H9 (cell line): ENCODE measurements around the gene PLD2. TPM values are rescaled to one million over a fixed set of nuclear protein-coding genes. Genes with fewer than 3 reads are reported as not detected.
A peak's percentile ranks its signal among the peaks of the same experiment; 100 is the strongest.

ENCODE experiments used
- DNase-seq: peaks from one replicate; pipeline ENCODE4 v3.0.0-alpha.2; 2017
- H2AFZ ChIP-seq: one replicate; pipeline ENCODE4 v1.6.1; 2013; ENCODE audit warnings: mild to moderate bottlenecking, low read length, control low read depth, moderate library complexity
- H2AK5ac ChIP-seq: 2 replicates; pipeline ENCODE4 v1.6.1; 2013; ENCODE audit warnings: low read length, control low read depth, mixed read lengths; ENCODE audit not compliant: insufficient read length
- H2BK120ac ChIP-seq: one replicate; pipeline ENCODE4 v1.6.1; 2013; ENCODE audit warnings: low read depth, mild to moderate bottlenecking, low read length, control low read depth, inconsistent platforms; ENCODE audit not compliant: poor library complexity, severe bottlenecking
- H2BK12ac ChIP-seq: 2 replicates; pipeline ENCODE4 v1.6.1; 2013; ENCODE audit warnings: low read length, control low read depth, mixed read lengths, low read depth; ENCODE audit not compliant: insufficient read length
- H2BK15ac ChIP-seq: 2 replicates; pipeline ENCODE4 v1.6.1; 2013; ENCODE audit warnings: low read depth, low read length, control low read depth
- H2BK20ac ChIP-seq: one replicate; pipeline ENCODE4 v1.6.1; 2013; ENCODE audit warnings: low read depth, mild to moderate bottlenecking, low read length, control low read depth, inconsistent platforms; ENCODE audit not compliant: poor library complexity, severe bottlenecking
- H2BK5ac ChIP-seq: 2 replicates; pipeline ENCODE4 v1.6.1; 2013; ENCODE audit warnings: low read length, control low read depth, mixed read lengths; ENCODE audit not compliant: insufficient read length
- H3K14ac ChIP-seq: 2 replicates; pipeline ENCODE4 v1.6.1; 2013; ENCODE audit warnings: low read length, control low read depth; ENCODE audit not compliant: insufficient read depth
- H3K18ac ChIP-seq: 2 replicates; pipeline ENCODE4 v1.6.1; 2013; ENCODE audit warnings: low read depth, mild to moderate bottlenecking, mixed read lengths, low read length, control low read depth; ENCODE audit not compliant: insufficient read length
- H3K23ac ChIP-seq: 2 replicates; pipeline ENCODE4 v1.6.1; 2013; ENCODE audit warnings: low read length, control low read depth, mixed read lengths, low read depth; ENCODE audit not compliant: insufficient read length
- H3K23me2 ChIP-seq: 2 replicates; pipeline ENCODE4 v1.6.1; 2013; ENCODE audit warnings: low read depth, mild to moderate bottlenecking, mixed read lengths, low read length, control low read depth; ENCODE audit not compliant: insufficient read length, poor library complexity, severe bottlenecking
- H3K27ac ChIP-seq: 2 replicates; pipeline ENCODE4 v1.5.1; 2013; ENCODE audit warnings: low read length, control low read depth, mixed read lengths, low read depth; ENCODE audit not compliant: insufficient read length
- H3K27me3 ChIP-seq: 2 replicates; pipeline ENCODE4 v1.6.1; 2013; ENCODE audit warnings: low read length, control low read depth, inconsistent platforms; ENCODE audit not compliant: insufficient read depth
- H3K4ac ChIP-seq: 2 replicates; pipeline ENCODE4 v1.6.1; 2013; ENCODE audit warnings: low read depth, mild to moderate bottlenecking, control low read depth, inconsistent platforms, low read length, moderate library complexity
- H3K4me1 ChIP-seq: 2 replicates; pipeline ENCODE4 v1.6.1; 2013; ENCODE audit warnings: low read length, control low read depth, inconsistent platforms; ENCODE audit not compliant: insufficient read depth
- H3K4me2 ChIP-seq: 2 replicates; pipeline ENCODE4 v1.6.1; 2013; ENCODE audit warnings: low read length, control low read depth, mixed read lengths; ENCODE audit not compliant: insufficient read length, insufficient read depth
- H3K56ac ChIP-seq: 2 replicates; pipeline ENCODE4 v1.6.1; 2013; ENCODE audit warnings: low read depth, mild to moderate bottlenecking, mixed read lengths, low read length, control low read depth; ENCODE audit not compliant: insufficient read length
- H3K79me1 ChIP-seq: 2 replicates; pipeline ENCODE4 v1.6.1; 2013; ENCODE audit warnings: low read depth, mild to moderate bottlenecking, moderate library complexity, low read length, control low read depth, inconsistent platforms; ENCODE audit not compliant: insufficient read depth, poor library complexity, severe bottlenecking
- H3K79me2 ChIP-seq: 2 replicates; pipeline ENCODE4 v1.6.1; 2013; ENCODE audit warnings: low read length, control low read depth, inconsistent platforms; ENCODE audit not compliant: insufficient read depth
- H3K9ac ChIP-seq: 2 replicates; pipeline ENCODE4 v1.6.1; 2013; ENCODE audit warnings: low read length, control low read depth, mixed read lengths; ENCODE audit not compliant: insufficient read length; ENCODE audit errors: extremely low read depth
- H3K9me3 ChIP-seq: one replicate; pipeline ENCODE4 v1.6.1; 2013; ENCODE audit warnings: low read depth, low read length, inconsistent platforms; ENCODE audit not compliant: control insufficient read depth
- H3T11ph ChIP-seq: one replicate; pipeline ENCODE4 v1.6.1; 2013; ENCODE audit warnings: mild to moderate bottlenecking, low read length, control low read depth, inconsistent platforms
- H4K20me1 ChIP-seq: one replicate; pipeline ENCODE4 v1.6.1; 2013; ENCODE audit not compliant: control insufficient read depth, insufficient read length, insufficient read depth
- H4K5ac ChIP-seq: 2 replicates; pipeline ENCODE4 v1.6.1; 2013; ENCODE audit warnings: low read depth, mild to moderate bottlenecking, mixed read lengths, low read length, control low read depth; ENCODE audit not compliant: insufficient read length
- H4K8ac ChIP-seq: replicated peaks from 2 replicates; pipeline ENCODE4 v1.6.1; 2013; ENCODE audit warnings: low read length, control low read depth, mixed read lengths, low read depth; ENCODE audit not compliant: insufficient read length
- H4K91ac ChIP-seq: 2 replicates; pipeline ENCODE4 v1.6.1; 2013; ENCODE audit warnings: low read depth, mild to moderate bottlenecking, moderate library complexity, mixed read lengths, low read length, control low read depth; ENCODE audit not compliant: insufficient read length
- H3K27ac Mint-ChIP-seq, 3 experiments: 2 replicates in 2 of 3; 3 replicates in 1 of 3; pipeline ENCODE4 v1.8.0; 2020 to 2021; ENCODE audit warnings: mixed read lengths in 3 of 3, mild to moderate bottlenecking in 1 of 3, moderate library complexity in 1 of 3
- H3K27me3 Mint-ChIP-seq: 2 replicates; pipeline ENCODE4 v1.8.0; 2021; ENCODE audit warnings: low read depth, mild to moderate bottlenecking, moderate library complexity, mixed read lengths
- H3K36me3 Mint-ChIP-seq, 3 experiments: 2 replicates in 2 of 3; 3 replicates in 1 of 3; pipeline ENCODE4 v1.8.0; 2020 to 2021; ENCODE audit warnings: low read depth in 3 of 3, mixed read lengths in 3 of 3; ENCODE audit not compliant: insufficient read depth in 1 of 3
- H3K4me1 Mint-ChIP-seq, 2 experiments: 2 replicates each; pipeline ENCODE4 v1.8.0; 2020; ENCODE audit warnings: mixed read lengths in 2 of 2
- H3K4me3 Mint-ChIP-seq, 2 experiments: 2 replicates in 1 of 2; 3 replicates in 1 of 2; pipeline ENCODE4 v1.8.0; 2020 to 2021; ENCODE audit warnings: mild to moderate bottlenecking in 2 of 2, mixed read lengths in 2 of 2, moderate library complexity in 1 of 2
- H3K9me3 Mint-ChIP-seq, 2 experiments: 2 replicates in 1 of 2; 3 replicates in 1 of 2; pipeline ENCODE4 v1.8.0; 2020; ENCODE audit warnings: mild to moderate bottlenecking in 2 of 2, mixed read lengths in 2 of 2, moderate library complexity in 1 of 2
- CTCF ChIP-seq: fragments of 200-600 bp; sonication (generic); conservative IDR thresholded peaks from 3 replicates; pipeline ENCODE4 v1.8.0; 2021; ENCODE audit warnings: antibody characterized with exemption, mild to moderate bottlenecking
- WGBS: extraction: QIAGEN DNeasy Blood & Tissue Kit; methylation state at CpG from one replicate; pipeline ENCODE4 v1.1.7; 2013; ENCODE audit warnings: missing lambda C conversion rate, low lambda C conversion rate, mixed read lengths; ENCODE audit not compliant: insufficient read length; ENCODE audit errors: extremely low coverage; 5-methylcytosine and 5-hydroxymethylcytosine counted together
- total RNA-seq: library from RNA; stranded (reverse); gene quantifications from 2 replicates; pipeline ENCODE4 v1.2.1, GENCODE V29; 2021

Gene PLD2
- total RNA-seq, 1 experiment from 2014 or later: 63.3 TPM

- Mint-ChIP-seq H3K36me3 (no peaks in the 10 kb centered on the region; a peak in 1 of 7 replicates), H3K27me3 (peaks cover 82% of the 10 kb centered on the region), H3K9me3 (no peaks in the 10 kb centered on the region; a peak in 1 of 5 replicates), H3K4me3 (no peak overlapping the region), H3K27ac (no peak overlapping the region), H3K4me1 (peaks cover 26 to 36% of the 10 kb centered on the region in 2 experiments)
- peaks cover 3% of the 10 kb centered on the region for H4K20me1 ChIP-seq
- H3K79me2 ChIP-seq: no peaks in the 10 kb centered on the region
- no peak overlapping the region for H2AK5ac ChIP-seq
- H3K27ac ChIP-seq: no peak overlapping the region
- H2BK120ac ChIP-seq: no peak overlapping the region
- H3K9me3 ChIP-seq: no peaks in the 10 kb centered on the region
- H3K4me2 ChIP-seq: peak overlapping the region; percentile 11
- H4K5ac ChIP-seq: no peak overlapping the region
- H2BK5ac ChIP-seq: no peak overlapping the region
- no peak overlapping the region for H2BK12ac ChIP-seq
- H3K23me2 ChIP-seq: peaks cover 17% of the 10 kb centered on the region
- no peak overlapping the region for H3K56ac ChIP-seq
- peaks cover 2% of the 10 kb centered on the region; the same call in 1 of the 2 replicates for H3K4me1 ChIP-seq
- no peak overlapping the region for H3K9ac ChIP-seq
- no peak overlapping the region for H2BK20ac ChIP-seq
- H2AFZ ChIP-seq: no peak overlapping the region
- no peak overlapping the region for H3T11ph ChIP-seq
- no peak overlapping the region for H3K4ac ChIP-seq
- no peak for TF ChIP-seq CTCF
- H3K79me1 ChIP-seq: no peaks in the 10 kb centered on the region
- WGBS: no CpG with 5 or more reads among the region's 61 CpGs
- no peak overlapping the region for H3K23ac ChIP-seq
- H2BK15ac ChIP-seq: no peak overlapping the region
- DNase-seq: peak; percentile 41
- H3K14ac ChIP-seq: no peak overlapping the region; the same call in 1 of the 2 replicates
- H3K27me3 ChIP-seq: peaks cover 47% of the 10 kb centered on the region
- no peak overlapping the region for H4K91ac ChIP-seq
- H3K18ac ChIP-seq: no peak overlapping the region
- no peak overlapping the region for H4K8ac ChIP-seq
Observed at GRCh38 chr17:4785311-4786105, 21.4 kb upstream of the PLD2 start.
